H9 (cell line): ENCODE measurements around the gene GIT1. TPM values are rescaled to one million over a fixed set of nuclear protein-coding genes. Genes with fewer than 3 reads are reported as not detected.

Experiments
- DNase-seq: peaks from one replicate; pipeline ENCODE4 v3.0.0-alpha.2; 2017
- H2AFZ ChIP-seq: one replicate; pipeline ENCODE4 v1.6.1; 2013; ENCODE audit warnings: mild to moderate bottlenecking, low read length, control low read depth, moderate library complexity
- H2AK5ac ChIP-seq: 2 replicates; pipeline ENCODE4 v1.6.1; 2013; ENCODE audit warnings: low read length, control low read depth, mixed read lengths; ENCODE audit not compliant: insufficient read length
- H2BK120ac ChIP-seq: one replicate; pipeline ENCODE4 v1.6.1; 2013; ENCODE audit warnings: low read depth, mild to moderate bottlenecking, low read length, control low read depth, inconsistent platforms; ENCODE audit not compliant: poor library complexity, severe bottlenecking
- H2BK12ac ChIP-seq: 2 replicates; pipeline ENCODE4 v1.6.1; 2013; ENCODE audit warnings: low read length, control low read depth, mixed read lengths, low read depth; ENCODE audit not compliant: insufficient read length
- H2BK15ac ChIP-seq: 2 replicates; pipeline ENCODE4 v1.6.1; 2013; ENCODE audit warnings: low read depth, low read length, control low read depth
- H2BK20ac ChIP-seq: one replicate; pipeline ENCODE4 v1.6.1; 2013; ENCODE audit warnings: low read depth, mild to moderate bottlenecking, low read length, control low read depth, inconsistent platforms; ENCODE audit not compliant: poor library complexity, severe bottlenecking
- H2BK5ac ChIP-seq: 2 replicates; pipeline ENCODE4 v1.6.1; 2013; ENCODE audit warnings: low read length, control low read depth, mixed read lengths; ENCODE audit not compliant: insufficient read length
- H3K14ac ChIP-seq: 2 replicates; pipeline ENCODE4 v1.6.1; 2013; ENCODE audit warnings: low read length, control low read depth; ENCODE audit not compliant: insufficient read depth
- H3K18ac ChIP-seq: 2 replicates; pipeline ENCODE4 v1.6.1; 2013; ENCODE audit warnings: low read depth, mild to moderate bottlenecking, mixed read lengths, low read length, control low read depth; ENCODE audit not compliant: insufficient read length
- H3K23ac ChIP-seq: 2 replicates; pipeline ENCODE4 v1.6.1; 2013; ENCODE audit warnings: low read length, control low read depth, mixed read lengths, low read depth; ENCODE audit not compliant: insufficient read length
- H3K23me2 ChIP-seq: 2 replicates; pipeline ENCODE4 v1.6.1; 2013; ENCODE audit warnings: low read depth, mild to moderate bottlenecking, mixed read lengths, low read length, control low read depth; ENCODE audit not compliant: insufficient read length, poor library complexity, severe bottlenecking
- H3K27ac ChIP-seq: 2 replicates; pipeline ENCODE4 v1.5.1; 2013; ENCODE audit warnings: low read length, control low read depth, mixed read lengths, low read depth; ENCODE audit not compliant: insufficient read length
- H3K27me3 ChIP-seq: 2 replicates; pipeline ENCODE4 v1.6.1; 2013; ENCODE audit warnings: low read length, control low read depth, inconsistent platforms; ENCODE audit not compliant: insufficient read depth
- H3K4ac ChIP-seq: 2 replicates; pipeline ENCODE4 v1.6.1; 2013; ENCODE audit warnings: low read depth, mild to moderate bottlenecking, control low read depth, inconsistent platforms, low read length, moderate library complexity
- H3K4me1 ChIP-seq: 2 replicates; pipeline ENCODE4 v1.6.1; 2013; ENCODE audit warnings: low read length, control low read depth, inconsistent platforms; ENCODE audit not compliant: insufficient read depth
- H3K4me2 ChIP-seq: 2 replicates; pipeline ENCODE4 v1.6.1; 2013; ENCODE audit warnings: low read length, control low read depth, mixed read lengths; ENCODE audit not compliant: insufficient read length, insufficient read depth
- H3K56ac ChIP-seq: 2 replicates; pipeline ENCODE4 v1.6.1; 2013; ENCODE audit warnings: low read depth, mild to moderate bottlenecking, mixed read lengths, low read length, control low read depth; ENCODE audit not compliant: insufficient read length
- H3K79me1 ChIP-seq: 2 replicates; pipeline ENCODE4 v1.6.1; 2013; ENCODE audit warnings: low read depth, mild to moderate bottlenecking, moderate library complexity, low read length, control low read depth, inconsistent platforms; ENCODE audit not compliant: insufficient read depth, poor library complexity, severe bottlenecking
- H3K79me2 ChIP-seq: 2 replicates; pipeline ENCODE4 v1.6.1; 2013; ENCODE audit warnings: low read length, control low read depth, inconsistent platforms; ENCODE audit not compliant: insufficient read depth
- H3K9ac ChIP-seq: 2 replicates; pipeline ENCODE4 v1.6.1; 2013; ENCODE audit warnings: low read length, control low read depth, mixed read lengths; ENCODE audit not compliant: insufficient read length; ENCODE audit errors: extremely low read depth
- H3K9me3 ChIP-seq: one replicate; pipeline ENCODE4 v1.6.1; 2013; ENCODE audit warnings: low read depth, low read length, inconsistent platforms; ENCODE audit not compliant: control insufficient read depth
- H3T11ph ChIP-seq: one replicate; pipeline ENCODE4 v1.6.1; 2013; ENCODE audit warnings: mild to moderate bottlenecking, low read length, control low read depth, inconsistent platforms
- H4K20me1 ChIP-seq: one replicate; pipeline ENCODE4 v1.6.1; 2013; ENCODE audit not compliant: control insufficient read depth, insufficient read length, insufficient read depth
- H4K5ac ChIP-seq: 2 replicates; pipeline ENCODE4 v1.6.1; 2013; ENCODE audit warnings: low read depth, mild to moderate bottlenecking, mixed read lengths, low read length, control low read depth; ENCODE audit not compliant: insufficient read length
- H4K8ac ChIP-seq: replicated peaks from 2 replicates; pipeline ENCODE4 v1.6.1; 2013; ENCODE audit warnings: low read length, control low read depth, mixed read lengths, low read depth; ENCODE audit not compliant: insufficient read length
- H4K91ac ChIP-seq: 2 replicates; pipeline ENCODE4 v1.6.1; 2013; ENCODE audit warnings: low read depth, mild to moderate bottlenecking, moderate library complexity, mixed read lengths, low read length, control low read depth; ENCODE audit not compliant: insufficient read length
- H3K27ac Mint-ChIP-seq, 3 experiments: 2 replicates in 2 of 3; 3 replicates in 1 of 3; pipeline ENCODE4 v1.8.0; 2020 to 2021; ENCODE audit warnings: mixed read lengths in 3 of 3, mild to moderate bottlenecking in 1 of 3, moderate library complexity in 1 of 3
- H3K27me3 Mint-ChIP-seq: 2 replicates; pipeline ENCODE4 v1.8.0; 2021; ENCODE audit warnings: low read depth, mild to moderate bottlenecking, moderate library complexity, mixed read lengths
- H3K36me3 Mint-ChIP-seq, 3 experiments: 2 replicates in 2 of 3; 3 replicates in 1 of 3; pipeline ENCODE4 v1.8.0; 2020 to 2021; ENCODE audit warnings: low read depth in 3 of 3, mixed read lengths in 3 of 3; ENCODE audit not compliant: insufficient read depth in 1 of 3
- H3K4me1 Mint-ChIP-seq, 2 experiments: 2 replicates each; pipeline ENCODE4 v1.8.0; 2020; ENCODE audit warnings: mixed read lengths in 2 of 2
- H3K4me3 Mint-ChIP-seq, 2 experiments: 2 replicates in 1 of 2; 3 replicates in 1 of 2; pipeline ENCODE4 v1.8.0; 2020 to 2021; ENCODE audit warnings: mild to moderate bottlenecking in 2 of 2, mixed read lengths in 2 of 2, moderate library complexity in 1 of 2
- H3K9me3 Mint-ChIP-seq, 2 experiments: 2 replicates in 1 of 2; 3 replicates in 1 of 2; pipeline ENCODE4 v1.8.0; 2020; ENCODE audit warnings: mild to moderate bottlenecking in 2 of 2, mixed read lengths in 2 of 2, moderate library complexity in 1 of 2
- CTCF ChIP-seq: fragments of 200-600 bp; sonication (generic); conservative IDR thresholded peaks from 3 replicates; pipeline ENCODE4 v1.8.0; 2021; ENCODE audit warnings: antibody characterized with exemption, mild to moderate bottlenecking
- WGBS: extraction: QIAGEN DNeasy Blood & Tissue Kit; methylation state at CpG from one replicate; pipeline ENCODE4 v1.1.7; 2013; ENCODE audit warnings: missing lambda C conversion rate, low lambda C conversion rate, mixed read lengths; ENCODE audit not compliant: insufficient read length; ENCODE audit errors: extremely low coverage; 5-methylcytosine and 5-hydroxymethylcytosine counted together
- total RNA-seq: library from RNA; stranded (reverse); gene quantifications from 2 replicates; pipeline ENCODE4 v1.2.1, GENCODE V29; 2021

The GIT1 gene
- total RNA-seq, 1 experiment from 2014 or later = 47.4 TPM

- H3K4me1 Mint-ChIP-seq = peaks cover 35 to 43% of the 10 kb centered on the region in 2 experiments
- no peak overlapping the region for H4K8ac ChIP-seq
- no peak overlapping the region for H3K4ac ChIP-seq
- no peaks in the 10 kb centered on the region for H3K79me2 ChIP-seq
- no peak overlapping the region for H3K27ac ChIP-seq
- H2AK5ac ChIP-seq = no peak overlapping the region
- no peaks in the 10 kb centered on the region for H3K79me1 ChIP-seq
- H3K4me2 ChIP-seq = no peak overlapping the region
- no peak overlapping the region for H3K27ac Mint-ChIP-seq
- H3K9me3 ChIP-seq = no peaks in the 10 kb centered on the region
- no CpG with 5 or more reads among the region's 4 CpGs for WGBS
- H2BK120ac ChIP-seq = no peak overlapping the region
- H2BK12ac ChIP-seq = no peak overlapping the region
- no peak overlapping the region for H4K5ac ChIP-seq
- H2AFZ ChIP-seq = no peak overlapping the region
- peaks cover 2% of the 10 kb centered on the region; the same call in 1 of the 2 replicates for H3K4me1 ChIP-seq
- H3K9me3 Mint-ChIP-seq = no peaks in the 10 kb centered on the region
- no peak overlapping the region for H2BK5ac ChIP-seq
- no peak overlapping the region for H3K4me3 Mint-ChIP-seq
- H3K56ac ChIP-seq = no peak overlapping the region
- no peak for DNase-seq
- no peak overlapping the region for H3K9ac ChIP-seq
- peaks cover 44% of the 10 kb centered on the region for H3K27me3 Mint-ChIP-seq
- H2BK20ac ChIP-seq = no peak overlapping the region
- no peak overlapping the region for H3T11ph ChIP-seq
- no peak overlapping the region for H2BK15ac ChIP-seq
- H3K23me2 ChIP-seq = peaks cover 11% of the 10 kb centered on the region
- H3K14ac ChIP-seq = no peak overlapping the region
- no peak for TF ChIP-seq CTCF
- no peaks in the 10 kb centered on the region for H3K36me3 Mint-ChIP-seq
- H3K27me3 ChIP-seq = no peaks in the 10 kb centered on the region; the same call in 1 of the 2 replicates
- H3K18ac ChIP-seq = no peak overlapping the region
- H4K91ac ChIP-seq = no peak overlapping the region
- H4K20me1 ChIP-seq = no peaks in the 10 kb centered on the region
- no peak overlapping the region for H3K23ac ChIP-seq
Measured at GRCh38 chr17:29624586-29624985, 35.1 kb upstream of the GIT1 start.
